H1 (cell line): Measurements from ENCODE around the gene PRDM1. TPM values are rescaled to one million over a fixed set of nuclear protein-coding genes. Genes with fewer than 3 reads are reported as not detected.

Experiments used
- CTCF ChIA-PET: fragments of 300-600 bp; sonication (Branson Sonifier 250); formaldehyde crosslinking; loops from one replicate; lab custom pipeline; 2021; ENCODE audit not compliant: partially characterized antibody; lab: Charles Lee
- POLR2A ChIA-PET: fragments of 300-600 bp; sonication (Branson Sonifier 250); formaldehyde crosslinking; loops from one replicate; lab custom pipeline; 2021; ENCODE audit warnings: inconsistent platforms; ENCODE audit not compliant: partially characterized antibody; lab: Charles Lee
- DNase-seq, 2 experiments: peaks; one replicate each; pipeline versions ENCODE4 v3.0.0 to v3.0.0-alpha.2; 2010 to 2022; ENCODE audit warnings: low spot score in 2 of 2, low read depth in 1 of 2, mixed read lengths in 1 of 2
- FAIRE-seq: peaks from 2 replicates; lab custom pipeline; 2011; peaks lifted over from hg19 to GRCh38; lab: Jason Lieb, UNC
- H2AFZ ChIP-seq: 2 replicates; pipeline ENCODE4 v1.8.1; 2012; ENCODE audit warnings: low read length, inconsistent platforms
- H2AK5ac ChIP-seq: 2 replicates; pipeline ENCODE4 v1.6.1; 2013; ENCODE audit warnings: low read depth, low read length
- H2BK120ac ChIP-seq: replicated peaks from 2 replicates; pipeline ENCODE3; 2013; ENCODE audit warnings: low read depth, low read length, inconsistent platforms
- H2BK12ac ChIP-seq: 2 replicates; pipeline ENCODE4 v1.6.1; 2013; ENCODE audit warnings: low read depth, low read length
- H2BK15ac ChIP-seq: 2 replicates; pipeline ENCODE4 v1.6.1; 2013; ENCODE audit warnings: low read length
- H2BK20ac ChIP-seq: 2 replicates; pipeline ENCODE4 v1.6.1; 2013; ENCODE audit warnings: low read length
- H2BK5ac ChIP-seq: 2 replicates; pipeline ENCODE4 v1.6.1; 2013; ENCODE audit warnings: low read depth, low read length
- H3K14ac ChIP-seq: 2 replicates; pipeline ENCODE4 v1.6.1; 2013; ENCODE audit warnings: inconsistent platforms; ENCODE audit not compliant: insufficient read length
- H3K18ac ChIP-seq: 2 replicates; pipeline ENCODE4 v1.6.1; 2013; ENCODE audit warnings: low read length; ENCODE audit errors: extremely low read depth
- H3K23ac ChIP-seq: 2 replicates; pipeline ENCODE4 v1.6.1; 2013; ENCODE audit warnings: inconsistent platforms; ENCODE audit not compliant: insufficient read length
- H3K23me2 ChIP-seq: 2 replicates; pipeline ENCODE4 v1.6.1; 2013; ENCODE audit warnings: low read depth, low read length
- H3K27ac ChIP-seq: 2 replicates; pipeline ENCODE4 v1.6.1; 2011; ENCODE audit warnings: low read depth, low read length, inconsistent platforms
- H3K27me3 ChIP-seq, 4 experiments: replicated peaks in 1 of 4; 1 replicate in 1 of 4; 2 replicates in 3 of 4; pipeline versions ENCODE4 v1.6.1 to v1.8.1; 2011 to 2013; ENCODE audit warnings: low read length in 3 of 4, mild to moderate bottlenecking in 3 of 4, inconsistent platforms in 2 of 4, mixed read lengths in 2 of 4, moderate library complexity in 1 of 4; ENCODE audit not compliant: control insufficient read depth in 3 of 4, insufficient read depth in 3 of 4; ENCODE audit errors: extremely low read depth in 1 of 4
- H3K36me3 ChIP-seq, 4 experiments: 2 replicates each; pipeline versions ENCODE4 v1.6.1 to v1.8.1; 2011 to 2013; ENCODE audit warnings: mild to moderate bottlenecking in 4 of 4, low read length in 3 of 4, moderate library complexity in 2 of 4, control low read depth in 1 of 4, inconsistent platforms in 1 of 4; ENCODE audit not compliant: insufficient read depth in 4 of 4, control insufficient read depth in 2 of 4
- H3K4ac ChIP-seq: replicated peaks from 2 replicates; pipeline ENCODE3; 2013; ENCODE audit warnings: low read length, low read depth, mixed read lengths, inconsistent platforms; ENCODE audit not compliant: insufficient read length
- H3K4me1 ChIP-seq, 4 experiments: replicated peaks in 1 of 4; 1 replicate in 1 of 4; 2 replicates in 3 of 4; pipeline versions ENCODE4 v1.6.1 to v1.8.1; 2011 to 2013; ENCODE audit warnings: low read length in 3 of 4, inconsistent platforms in 2 of 4, mixed read lengths in 1 of 4; ENCODE audit not compliant: insufficient read depth in 4 of 4, control insufficient read depth in 3 of 4
- H3K4me2 ChIP-seq, 2 experiments: 2 replicates each; pipeline versions ENCODE4 v1.6.1 to v1.8.1; 2011 to 2013; ENCODE audit warnings: low read depth in 2 of 2, low read length in 2 of 2, control low read depth in 1 of 2, inconsistent platforms in 1 of 2, mild to moderate bottlenecking in 1 of 2; ENCODE audit not compliant: insufficient read depth in 1 of 2
- H3K4me3 ChIP-seq, 4 experiments: fragments of 200-600, 300-600 bp in 1 of 4; sonication (generic), shearing (Covaris generic), sonication (Bioruptor Twin) in 1 of 4; 2 replicates each; pipeline versions ENCODE4 v1.5.1 to v1.8.1; 2011 to 2016; ENCODE audit warnings: low read length in 4 of 4, low read depth in 3 of 4, control low read depth in 2 of 4, inconsistent platforms in 2 of 4, mild to moderate bottlenecking in 2 of 4, mixed read lengths in 1 of 4, moderate library complexity in 1 of 4; ENCODE audit not compliant: insufficient read depth in 2 of 4; ENCODE audit errors: extremely low read depth in 1 of 4
- H3K56ac ChIP-seq: replicated peaks from 2 replicates; pipeline ENCODE3; 2013; ENCODE audit warnings: low read depth, mild to moderate bottlenecking, mixed read lengths, low read length, inconsistent platforms; ENCODE audit not compliant: insufficient read length
- H3K79me1 ChIP-seq: 2 replicates; pipeline ENCODE4 v1.6.1; 2013; ENCODE audit warnings: low read depth, low read length, control low read depth
- H3K79me2 ChIP-seq, 2 experiments: 2 replicates each; pipeline versions ENCODE4 v1.6.1 to v1.8.1; 2012 to 2013; ENCODE audit warnings: low read length in 2 of 2, mild to moderate bottlenecking in 2 of 2, inconsistent platforms in 1 of 2; ENCODE audit not compliant: insufficient read depth in 2 of 2, control insufficient read depth in 1 of 2
- H3K9ac ChIP-seq, 4 experiments: replicated peaks in 1 of 4; 1 replicate in 1 of 4; 2 replicates in 3 of 4; pipeline versions ENCODE4 v1.6.1 to v1.8.1; 2011 to 2013; ENCODE audit warnings: low read depth in 3 of 4, low read length in 3 of 4, control low read depth in 2 of 4, mild to moderate bottlenecking in 2 of 4, moderate library complexity in 2 of 4, inconsistent platforms in 1 of 4; ENCODE audit errors: extremely low read depth in 1 of 4
- H3K9me3 ChIP-seq, 2 experiments: 2 replicates each; pipeline versions ENCODE4 v1.6.1 to v1.8.1; 2012 to 2013; ENCODE audit warnings: mild to moderate bottlenecking in 2 of 2, moderate library complexity in 2 of 2, control low read depth in 1 of 2, inconsistent platforms in 1 of 2, low read depth in 1 of 2, low read length in 1 of 2, mixed read lengths in 1 of 2; ENCODE audit not compliant: insufficient read depth in 2 of 2
- H4K20me1 ChIP-seq, 2 experiments: replicated peaks in 1 of 2; 2 replicates each; pipeline versions ENCODE3 to v1.8.1; 2011 to 2013; ENCODE audit warnings: inconsistent platforms in 2 of 2, low read length in 2 of 2, mild to moderate bottlenecking in 1 of 2; ENCODE audit not compliant: insufficient read depth in 2 of 2, control insufficient read depth in 1 of 2
- H4K5ac ChIP-seq: 2 replicates; pipeline ENCODE4 v1.6.1; 2013; ENCODE audit warnings: low read length, low read depth, mixed read lengths, inconsistent platforms; ENCODE audit not compliant: insufficient read length
- H4K8ac ChIP-seq: 2 replicates; pipeline ENCODE4 v1.8.0; 2013; ENCODE audit warnings: mild to moderate bottlenecking, moderate library complexity, low read length, inconsistent platforms; ENCODE audit not compliant: insufficient read depth; ENCODE audit errors: extremely low read depth
- H4K91ac ChIP-seq: replicated peaks from 2 replicates; pipeline ENCODE3; 2013; ENCODE audit warnings: low read length, mixed read lengths, inconsistent platforms; ENCODE audit not compliant: insufficient read length
- BCL11A ChIP-seq, 2 experiments: IDR thresholded peaks; one replicate each; pipeline ENCODE4 v1.6.1; 2011; ENCODE audit warnings: low read depth in 2 of 2, low read length in 2 of 2, mild to moderate bottlenecking in 2 of 2
- CBX5 ChIP-seq: fragments of 300-800, 300-1000 bp; sonication (generic); IDR thresholded peaks from 2 replicates; pipeline ENCODE4 v1.7.1; 2016; ENCODE audit warnings: antibody characterized with exemption, low read length, low read depth
- CEBPB ChIP-seq: IDR thresholded peaks from 2 replicates; pipeline ENCODE4 v1.6.1; 2012; ENCODE audit warnings: low read depth, low read length
- EP300 ChIP-seq, 2 experiments: IDR thresholded peaks; 1 replicate in 1 of 2; 2 replicates in 1 of 2; pipeline ENCODE4 v1.6.1; 2011 to 2012; ENCODE audit warnings: low read depth in 2 of 2, low read length in 2 of 2, mild to moderate bottlenecking in 2 of 2, borderline replicate concordance in 1 of 2, inconsistent platforms in 1 of 2, moderate library complexity in 1 of 2
- MAFK ChIP-seq: IDR thresholded peaks from 2 replicates; pipeline ENCODE4 v1.6.1; 2012; ENCODE audit warnings: low read depth, mild to moderate bottlenecking, improper control_type of control experiment, low read length
- NANOG ChIP-seq: IDR thresholded peaks from 2 replicates; pipeline ENCODE4 v1.6.1; 2011; ENCODE audit warnings: low read length, low read depth, mild to moderate bottlenecking, inconsistent platforms; ENCODE audit not compliant: insufficient read depth, poor library complexity, severe bottlenecking
- PHF8 ChIP-seq: fragments of 200-600 bp; sonication (generic); conservative IDR thresholded peaks from 2 replicates; pipeline ENCODE4 v1.7.1; 2012; ENCODE audit warnings: low read depth, mild to moderate bottlenecking, inconsistent platforms, low read length, moderate library complexity
- POU5F1 ChIP-seq: IDR thresholded peaks from 2 replicates; pipeline ENCODE4 v1.6.1; 2011; ENCODE audit warnings: low read depth, mild to moderate bottlenecking, low read length, moderate library complexity
- RFX5 ChIP-seq: IDR thresholded peaks from 2 replicates; pipeline ENCODE4 v1.6.1; 2011; ENCODE audit warnings: low read depth, low read length, improper control_type of control experiment, borderline replicate concordance
- WGBS, 2 experiments: shearing (Covaris generic) in 1 of 2; methylation state at CpG; one replicate each; pipeline versions ENCODE4 v1.1.6 to v1.1.7; 2013 to 2015; ENCODE audit warnings: low lambda C conversion rate in 2 of 2, mixed read lengths in 2 of 2, inconsistent platforms in 1 of 2, low coverage in 1 of 2, missing lambda C conversion rate in 1 of 2; ENCODE audit not compliant: insufficient replicate concordance in 2 of 2, insufficient coverage in 1 of 2, insufficient read length in 1 of 2; ENCODE audit errors: extremely low coverage in 1 of 2, missing lambda C conversion rate in 1 of 2; 5-methylcytosine and 5-hydroxymethylcytosine counted together
- polyA plus RNA-seq, 7 experiments: library from polyadenylated mRNA; depleted of rRNA in 3 of 7; stranded (reverse) in 5 of 7; unstranded in 2 of 7; fragments of >200 nt in 5 of 7; fragments of 200-250 nt in 2 of 7; gene quantifications; 1 replicate in 5 of 7; 2 replicates in 1 of 7; 4 replicates in 1 of 7; pipeline versions ENCODE4 v1.2.1 to v1.2.3, GENCODE V29; 2011 to 2013; ENCODE audit warnings: missing spikeins in 2 of 7, mixed read lengths in 2 of 7
- total RNA-seq: library from RNA; stranded (reverse); fragmentation: NEBNext Ultra II Directional; extraction: Animal tissue kit (Norgen Biotek cat#: 25700); gene quantifications from 2 replicates; pipeline ENCODE4 v1.2.1, GENCODE V29; 2021
- TF ChIP-seq, protein P1 (sequence below): IDR thresholded peaks from 2 replicates; pipeline ENCODE4 v1.6.1; 2012; ENCODE audit warnings: low read length, inconsistent platforms

The PRDM1 gene
- total and polyA plus RNA-seq, 2 of the 8 experiments (the other 6 are each of a cell fraction or from before 2014, with no cell fraction given): 0.21 to 0.74 TPM

DNA sequence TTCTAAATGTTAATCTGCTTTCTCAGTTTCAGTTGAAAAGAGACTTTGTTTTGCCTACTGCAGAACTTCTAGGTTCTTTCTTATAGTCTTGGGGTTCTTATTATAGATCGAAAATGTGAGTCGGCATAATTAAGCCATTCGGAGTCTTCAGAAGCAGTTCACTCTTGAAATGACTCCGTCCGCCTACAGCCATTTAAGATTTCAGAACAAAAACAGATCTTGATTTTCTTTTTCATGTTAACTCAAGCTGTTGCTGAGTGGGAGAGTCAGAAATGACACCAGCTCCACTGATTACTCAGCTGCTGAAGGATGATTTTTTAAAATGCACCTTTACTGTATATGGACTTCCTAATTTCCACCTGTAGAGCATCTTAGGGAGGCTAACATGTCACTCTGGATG, 15.9 kb downstream of the PRDM1 start:
- no peak overlapping the region for H3K14ac ChIP-seq
- H2BK5ac ChIP-seq: no peak overlapping the region
- no peak overlapping the region for H2AK5ac ChIP-seq
- CTCF ChIA-PET: no interaction called here
- H2BK120ac ChIP-seq: no peak overlapping the region
- no peak overlapping the region for H4K8ac ChIP-seq
- no peak overlapping the region for H2BK15ac ChIP-seq
- no peak overlapping the region for H4K5ac ChIP-seq
- H3K18ac ChIP-seq: no peak overlapping the region
- no peaks in the 10 kb centered on the region for H3K36me3 ChIP-seq
- no peak for DNase-seq
- no peak overlapping the region for H2BK12ac ChIP-seq
- no peak overlapping the region for H4K91ac ChIP-seq
- FAIRE-seq: no peak
- H3K4ac ChIP-seq: no peak overlapping the region
- H3K4me2 ChIP-seq: no peak overlapping the region
- peaks cover 0 to 17% (median 7%) of the 10 kb centered on the region in 4 experiments; a peak in 4 of 7 replicates for H3K27me3 ChIP-seq
- no peak overlapping the region for H2BK20ac ChIP-seq
- no peak overlapping the region for H3K9ac ChIP-seq
- WGBS, 2 experiments: 94% methylated on average over 5 of the region's 5 CpGs; no CpG with 5 or more reads in 1 of the 2 experiments
- H3K27ac ChIP-seq: no peak overlapping the region
- H3K23ac ChIP-seq: no peak overlapping the region
- POLR2A ChIA-PET: no interaction called here
- no peaks in the 10 kb centered on the region for H3K9me3 ChIP-seq
- no peaks in the 10 kb centered on the region for H4K20me1 ChIP-seq
- no peaks in the 10 kb centered on the region for H3K79me2 ChIP-seq
- H3K4me1 ChIP-seq: peaks cover 1 to 21% (median 9%) of the 10 kb centered on the region in 4 experiments; a peak in 6 of 7 replicates
- H2AFZ ChIP-seq: no peak overlapping the region
- no peaks in the 10 kb centered on the region for H3K79me1 ChIP-seq
- no peak overlapping the region for H3K4me3 ChIP-seq
- H3K23me2 ChIP-seq: peaks cover 12% of the 10 kb centered on the region
- no peak overlapping the region for H3K56ac ChIP-seq
- no peak for TF ChIP-seq NANOG
- TF ChIP-seq RFX5: no peak
- TF ChIP-seq PHF8: no peak
- no peak for TF ChIP-seq CBX5
- no peak for TF ChIP-seq CEBPB
- no peak for TF ChIP-seq POU5F1
- TF ChIP-seq MAFK: no peak
- no peak for TF ChIP-seq EP300 (IDR thresholded peaks at IDR 0.05; ENCODE audit: borderline replicate concordance in 1 of 2, low read depth in 2 of 2, low read length in 2 of 2)
- no peak for TF ChIP-seq BCL11A (IDR thresholded peaks at IDR 0.05; ENCODE audit: low read depth in 2 of 2, low read length in 2 of 2)
- TF ChIP-seq, protein P1, sequence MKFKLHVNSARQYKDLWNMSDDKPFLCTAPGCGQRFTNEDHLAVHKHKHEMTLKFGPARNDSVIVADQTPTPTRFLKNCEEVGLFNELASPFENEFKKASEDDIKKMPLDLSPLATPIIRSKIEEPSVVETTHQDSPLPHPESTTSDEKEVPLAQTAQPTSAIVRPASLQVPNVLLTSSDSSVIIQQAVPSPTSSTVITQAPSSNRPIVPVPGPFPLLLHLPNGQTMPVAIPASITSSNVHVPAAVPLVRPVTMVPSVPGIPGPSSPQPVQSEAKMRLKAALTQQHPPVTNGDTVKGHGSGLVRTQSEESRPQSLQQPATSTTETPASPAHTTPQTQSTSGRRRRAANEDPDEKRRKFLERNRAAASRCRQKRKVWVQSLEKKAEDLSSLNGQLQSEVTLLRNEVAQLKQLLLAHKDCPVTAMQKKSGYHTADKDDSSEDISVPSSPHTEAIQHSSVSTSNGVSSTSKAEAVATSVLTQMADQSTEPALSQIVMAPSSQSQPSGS: no peak
